T-helper 1 cell treated with Interleukin-12 subunit alpha and Interleukin-12 subunit beta and Interleukin-4 antibody, amounts not matched to agents 30 μg/mL and 1 μg/mL, for 36 hours (primary cell): ENCODE results near the gene KRT81.
A peak's percentile ranks its signal among the peaks of the same experiment; 100 is the strongest.

Experiments
- H3K27ac Mint-ChIP-seq: one replicate; pipeline ENCODE4 v1.8.0; 2021; ENCODE audit warnings: mild to moderate bottlenecking, mixed read lengths
- H3K27me3 Mint-ChIP-seq: one replicate; pipeline ENCODE4 v1.8.0; 2021; ENCODE audit warnings: low read depth, mixed read lengths
- H3K36me3 Mint-ChIP-seq: one replicate; pipeline ENCODE4 v1.8.0; 2021; ENCODE audit warnings: low read depth, mixed read lengths
- H3K4me1 Mint-ChIP-seq: one replicate; pipeline ENCODE4 v1.8.0; 2021; ENCODE audit warnings: low read depth, mixed read lengths
- H3K4me3 Mint-ChIP-seq: one replicate; pipeline ENCODE4 v1.8.0; 2021; ENCODE audit warnings: mild to moderate bottlenecking, moderate library complexity, mixed read lengths
- H3K9me3 Mint-ChIP-seq: one replicate; pipeline ENCODE4 v1.8.0; 2021; ENCODE audit warnings: mixed read lengths

KRT81 gene

GRCh38 chr12:52279422-52280318 is 11.7 kb downstream of the KRT81 start:
- peaks cover 10% of the 10 kb centered on the region for H3K4me1 Mint-ChIP-seq
- H3K9me3 Mint-ChIP-seq: no peaks in the 10 kb centered on the region
- H3K4me3 Mint-ChIP-seq: no peak overlapping the region
- peaks cover 41% of the 10 kb centered on the region for H3K27me3 Mint-ChIP-seq
- no peaks in the 10 kb centered on the region for H3K36me3 Mint-ChIP-seq
- no peak overlapping the region for H3K27ac Mint-ChIP-seq

DNA sequence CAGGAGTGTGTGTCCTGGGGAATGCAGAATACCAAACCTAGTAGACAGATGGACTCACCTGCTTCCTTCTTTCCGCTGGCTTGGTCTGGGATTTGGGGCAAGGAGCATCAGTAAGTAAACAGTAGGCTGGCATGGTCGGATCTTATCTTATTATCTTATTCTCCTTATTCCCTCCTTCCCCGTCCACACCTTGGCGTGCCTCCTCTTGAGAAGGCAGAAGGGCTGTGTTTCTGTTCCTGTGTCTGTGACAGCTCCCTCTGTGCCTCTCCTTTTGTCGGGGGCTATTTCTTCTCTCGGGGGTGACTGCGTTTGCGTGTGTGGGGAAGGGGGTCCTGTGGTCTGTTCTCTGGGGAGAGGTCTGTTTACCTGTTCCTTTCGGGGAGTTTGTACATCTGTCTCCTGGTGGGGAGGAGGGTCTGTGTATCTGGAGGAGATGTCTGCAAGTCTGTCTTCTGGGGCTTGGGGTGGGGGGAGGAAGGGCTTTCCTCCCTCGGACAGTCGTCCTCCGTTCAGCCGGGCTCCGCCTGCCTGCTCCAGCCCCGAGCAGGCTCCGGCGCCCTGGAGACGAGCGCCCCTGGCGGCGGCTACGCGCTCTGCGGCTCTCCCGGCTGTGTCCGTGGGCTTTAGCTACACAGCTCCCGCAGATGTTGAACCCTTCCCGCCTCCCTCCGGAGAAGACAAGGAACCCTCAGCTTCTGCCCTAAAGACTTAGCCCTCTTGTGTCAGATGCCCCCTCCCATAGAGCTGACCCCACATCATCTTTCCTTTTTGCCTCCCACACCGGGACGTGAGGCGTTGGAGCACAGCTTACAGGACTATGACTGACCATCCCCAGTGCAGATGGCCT is 12.5 kb downstream of the KRT81 start:
- no peaks in the 10 kb centered on the region for H3K9me3 Mint-ChIP-seq
- peak overlapping the region; percentile 21 for H3K4me3 Mint-ChIP-seq
- no peak overlapping the region for H3K27ac Mint-ChIP-seq
- H3K4me1 Mint-ChIP-seq: peaks cover 10% of the 10 kb centered on the region
- H3K36me3 Mint-ChIP-seq: no peaks in the 10 kb centered on the region
- peaks cover 50% of the 10 kb centered on the region for H3K27me3 Mint-ChIP-seq

- Mint-ChIP-seq H3K27ac (peak overlapping the region; percentile 5), H3K36me3 (no peaks in the 10 kb centered on the region), H3K4me3 (no peak overlapping the region), H3K9me3 (no peaks in the 10 kb centered on the region), H3K4me1 (peaks cover 10% of the 10 kb centered on the region), H3K27me3 (peaks cover 61% of the 10 kb centered on the region)
Observed at GRCh38 chr12:52277486-52278245, 13.7 kb downstream of the KRT81 start.

DNA sequence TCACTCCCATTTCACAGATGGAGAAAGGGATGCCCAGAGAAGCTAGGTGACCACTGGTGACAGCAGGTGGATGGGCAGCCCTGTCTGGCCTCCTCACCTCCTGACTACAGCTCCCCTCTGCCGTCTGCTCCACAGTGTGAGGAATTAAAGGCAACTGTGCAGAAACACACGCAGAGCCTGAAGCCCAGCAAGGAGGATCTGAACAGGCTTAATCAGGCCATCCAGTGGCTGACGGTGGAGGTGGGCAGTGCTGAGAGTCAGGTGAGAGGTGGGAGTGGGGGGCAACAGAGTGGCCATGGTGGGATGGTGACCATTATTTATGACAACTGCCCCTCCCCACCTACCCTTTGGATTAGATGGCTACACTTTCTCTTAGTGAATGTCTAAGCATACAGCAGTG is 15.6 kb downstream of the KRT81 start:
- Mint-ChIP-seq H3K27ac (no peak overlapping the region), H3K27me3 (peaks cover 71% of the 10 kb centered on the region), H3K4me3 (no peak overlapping the region), H3K4me1 (peaks cover 10% of the 10 kb centered on the region), H3K9me3 (no peaks in the 10 kb centered on the region), H3K36me3 (peaks cover 2% of the 10 kb centered on the region)

DNA sequence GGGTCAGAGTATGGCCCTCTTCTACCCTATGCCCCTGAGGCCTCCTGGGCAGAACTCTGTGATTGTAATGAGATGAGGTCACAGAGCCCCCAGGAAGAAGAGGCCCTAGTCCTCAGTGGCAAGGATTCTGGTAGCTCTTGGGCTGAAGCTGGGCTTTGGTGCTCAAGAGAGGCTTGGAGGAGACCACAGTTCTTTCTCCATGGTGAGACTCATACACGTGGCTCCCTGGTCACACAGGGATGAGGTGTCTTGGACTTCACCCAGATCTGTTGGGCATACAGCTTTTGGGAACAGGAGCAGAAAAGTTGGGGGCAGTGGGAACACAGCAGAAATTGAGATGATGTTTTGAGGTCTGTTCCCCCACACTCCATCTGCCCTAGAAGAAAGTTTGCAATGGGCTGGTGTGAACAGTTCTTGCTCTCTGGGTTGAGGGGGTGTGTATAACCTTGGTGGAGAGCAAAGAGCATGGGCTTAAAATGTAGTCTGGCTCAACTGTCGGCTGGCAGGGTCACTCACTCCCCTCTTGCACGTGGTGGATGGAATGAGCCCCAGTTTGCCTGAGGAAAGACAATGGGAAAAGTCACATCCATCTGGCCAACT is 16.7 kb downstream of the KRT81 start, which contains the start of gene KRT86:
TSS of gene KRT86 (plus strand) at position 125 of the 600 bp plus-strand sequence. CDS start 27,272 bp downstream, outside the sequence.
- Mint-ChIP-seq H3K4me1 (peaks cover 10% of the 10 kb centered on the region), H3K36me3 (peaks cover 4% of the 10 kb centered on the region), H3K4me3 (no peak within 1 kb of the TSS), H3K27ac (no peak within 1 kb of the TSS), H3K27me3 (peaks cover 67% of the 10 kb centered on the region), H3K9me3 (no peaks in the 10 kb centered on the region)

GRCh38 chr12:52271158-52271557 is 20.2 kb downstream of the KRT81 start:
- Mint-ChIP-seq H3K4me3 (no peak overlapping the region), H3K9me3 (no peaks in the 10 kb centered on the region), H3K27ac (no peak overlapping the region), H3K4me1 (no peaks in the 10 kb centered on the region), H3K36me3 (peaks cover 15% of the 10 kb centered on the region), H3K27me3 (peaks cover 42% of the 10 kb centered on the region)

GRCh38 chr12:52270541-52271070 is 20.7 kb downstream of the KRT81 start:
- Mint-ChIP-seq H3K36me3 (peaks cover 17% of the 10 kb centered on the region), H3K27me3 (peaks cover 44% of the 10 kb centered on the region), H3K4me3 (no peak overlapping the region)

GRCh38 chr12:52268212-52268611 is 23.1 kb downstream of the KRT81 start:
- Mint-ChIP-seq H3K27ac (no peak overlapping the region), H3K4me1 (no peaks in the 10 kb centered on the region), H3K9me3 (no peaks in the 10 kb centered on the region), H3K27me3 (peaks cover 25% of the 10 kb centered on the region), H3K36me3 (peaks cover 24% of the 10 kb centered on the region), H3K4me3 (no peak overlapping the region)

More at GRCh38 chr12:52270541-52271070, 20.7 kb downstream of the KRT81 start:
- H3K9me3 Mint-ChIP-seq: no peaks in the 10 kb centered on the region
- no peaks in the 10 kb centered on the region for H3K4me1 Mint-ChIP-seq
- no peak overlapping the region for H3K27ac Mint-ChIP-seq

- Mint-ChIP-seq H3K27me3 (peaks cover 23% of the 10 kb centered on the region), H3K36me3 (peaks cover 24% of the 10 kb centered on the region), H3K27ac (no peak overlapping the region), H3K4me1 (no peaks in the 10 kb centered on the region), H3K4me3 (no peak overlapping the region), H3K9me3 (no peaks in the 10 kb centered on the region)
Observed at GRCh38 chr12:52267699-52268098, 23.6 kb downstream of the KRT81 start.

GRCh38 chr12:52267266-52267665 is 24.1 kb downstream of the KRT81 start:
- Mint-ChIP-seq H3K36me3 (peaks cover 25% of the 10 kb centered on the region), H3K27ac (no peak overlapping the region), H3K4me3 (no peak overlapping the region), H3K4me1 (no peaks in the 10 kb centered on the region), H3K27me3 (peaks cover 27% of the 10 kb centered on the region), H3K9me3 (no peaks in the 10 kb centered on the region)

GRCh38 chr12:52266514-52266913 is 24.8 kb downstream of the KRT81 start:
- Mint-ChIP-seq H3K4me3 (no peak overlapping the region), H3K36me3 (peaks cover 30% of the 10 kb centered on the region), H3K27me3 (peaks cover 25% of the 10 kb centered on the region), H3K4me1 (peaks cover under 1% of the 10 kb centered on the region), H3K9me3 (no peaks in the 10 kb centered on the region), H3K27ac (no peak overlapping the region)

GRCh38 chr12:52264435-52264825 is 26.9 kb downstream of the KRT81 start:
- Mint-ChIP-seq H3K27me3 (peaks cover 32% of the 10 kb centered on the region), H3K9me3 (no peaks in the 10 kb centered on the region), H3K27ac (no peak overlapping the region), H3K36me3 (peaks cover 41% of the 10 kb centered on the region), H3K4me3 (no peak overlapping the region), H3K4me1 (peaks cover 11% of the 10 kb centered on the region)

- H3K27ac Mint-ChIP-seq: no peak overlapping the region
- H3K9me3 Mint-ChIP-seq: no peaks in the 10 kb centered on the region
- H3K4me1 Mint-ChIP-seq: peaks cover 11% of the 10 kb centered on the region
- peaks cover 38% of the 10 kb centered on the region for H3K27me3 Mint-ChIP-seq
- no peak overlapping the region for H3K4me3 Mint-ChIP-seq
- peaks cover 44% of the 10 kb centered on the region for H3K36me3 Mint-ChIP-seq
Observed at GRCh38 chr12:52263761-52264434, 27.4 kb downstream of the KRT81 start.
